Upper lobe of right lung (tissue), 1 donor: ENCODE measurements around the gene HTRA3. TPM values are rescaled to one million over a fixed set of nuclear protein-coding genes. Genes with fewer than 3 reads are reported as not detected.

Experiments used
- ATAC-seq: fragments of 200-7000 bp; cut with Tn5 transposase; one replicate; pipeline ENCODE4 v1.9.1; 2020; ENCODE audit warnings: mild to moderate bottlenecking, moderate library complexity
- DNase-seq: peaks from one replicate; pipeline ENCODE4 v3.0.0-alpha.2; 2020
- H3K27ac ChIP-seq: fragments of 200-600 bp; one replicate; pipeline ENCODE4 v1.8.0; 2022
- H3K27me3 ChIP-seq: fragments of 200-600 bp; one replicate; pipeline ENCODE4 v1.8.0; 2022; ENCODE audit warnings: mild to moderate bottlenecking
- H3K36me3 ChIP-seq: fragments of 200-600 bp; one replicate; pipeline ENCODE4 v1.8.0; 2022
- H3K4me1 ChIP-seq: fragments of 200-600 bp; one replicate; pipeline ENCODE4 v1.8.0; 2022
- H3K4me3 ChIP-seq: fragments of 200-600 bp; one replicate; pipeline ENCODE4 v1.8.0; 2022; ENCODE audit warnings: mild to moderate bottlenecking
- H3K9me3 ChIP-seq: fragments of 200-600 bp; one replicate; pipeline ENCODE4 v1.8.0; 2022
- CTCF ChIP-seq: fragments of 200-600 bp; IDR thresholded peaks from one replicate; pipeline ENCODE4 v1.8.0; 2022; ENCODE audit warnings: antibody characterized with exemption
- intact Hi-C: fragments of 100-400 bp; cut with DNase I; formaldehyde crosslinking; loops from one replicate; pipeline ENCODE4 v1.11.0; 2022
- total RNA-seq: library from RNA; stranded (reverse); fragmentation: NEBNext Ultra II Directional; extraction: Animal tissue kit (Norgen Biotek cat#: 25700); gene quantifications from one replicate; pipeline ENCODE4 v1.2.1, GENCODE V29; 2021
- donor health status: DM: no; HTN: yes; CAD: no; lungs with severe emphysema.

Gene HTRA3
- total RNA-seq, 1 donor from 2014 or later, result 25.0 TPM

GRCh38 chr4:8228319-8229250, 41.0 kb upstream of the HTRA3 start:
- peak; percentile 87 for ATAC-seq
- H3K4me3 ChIP-seq, result no peak overlapping the region
- no peak overlapping the region for H3K27ac ChIP-seq
- H3K27me3 ChIP-seq, result no peaks in the 10 kb centered on the region
- peak; percentile 92 for DNase-seq
- H3K9me3 ChIP-seq, result no peaks in the 10 kb centered on the region
- peaks cover 17% of the 10 kb centered on the region for H3K4me1 ChIP-seq
- peaks cover 32% of the 10 kb centered on the region for H3K36me3 ChIP-seq
- TF ChIP-seq CTCF, result peak; percentile 8
- intact Hi-C loops, result no loop called here

DNA sequence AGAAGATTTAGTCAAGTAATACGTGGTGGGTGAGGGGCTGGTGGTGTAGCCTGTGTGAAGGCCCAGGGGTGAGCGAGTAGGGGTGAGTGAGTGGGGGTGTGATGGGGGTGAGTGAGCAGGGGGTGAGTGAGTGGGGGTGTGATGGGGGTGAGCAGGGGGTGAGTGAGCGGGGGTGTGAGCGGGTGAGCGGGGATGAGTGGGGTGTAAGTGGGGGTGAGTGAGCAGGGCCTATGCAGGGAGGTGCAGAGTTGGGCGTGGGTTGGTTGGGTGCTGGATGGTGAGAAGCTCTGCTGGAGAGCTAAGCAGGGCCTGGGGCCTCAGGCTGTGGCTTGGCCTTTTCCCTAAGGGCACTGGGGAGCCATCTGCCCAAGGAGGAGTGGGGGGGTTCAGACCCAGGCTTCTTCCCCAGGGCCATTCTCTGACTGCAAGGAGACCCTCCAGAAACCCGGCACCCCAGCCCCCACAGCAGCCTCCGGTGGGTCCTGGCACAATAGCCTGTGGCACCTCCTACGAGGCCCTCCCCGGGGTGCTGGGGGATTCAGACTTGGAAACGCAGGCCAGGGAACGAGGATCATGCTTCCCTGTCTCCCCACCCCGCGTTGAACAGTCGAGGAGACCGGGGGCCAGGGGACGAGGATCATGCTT, 40.1 kb upstream of the HTRA3 start:
- peaks cover 17% of the 10 kb centered on the region for H3K4me1 ChIP-seq
- intact Hi-C loops, result no loop called here
- H3K27ac ChIP-seq, result no peak overlapping the region
- no peak for TF ChIP-seq CTCF
- DNase-seq, result no peak
- no peak for ATAC-seq
- H3K9me3 ChIP-seq, result no peaks in the 10 kb centered on the region
- no peak overlapping the region for H3K4me3 ChIP-seq
- H3K36me3 ChIP-seq, result peaks cover 33% of the 10 kb centered on the region
- H3K27me3 ChIP-seq, result no peaks in the 10 kb centered on the region

DNA sequence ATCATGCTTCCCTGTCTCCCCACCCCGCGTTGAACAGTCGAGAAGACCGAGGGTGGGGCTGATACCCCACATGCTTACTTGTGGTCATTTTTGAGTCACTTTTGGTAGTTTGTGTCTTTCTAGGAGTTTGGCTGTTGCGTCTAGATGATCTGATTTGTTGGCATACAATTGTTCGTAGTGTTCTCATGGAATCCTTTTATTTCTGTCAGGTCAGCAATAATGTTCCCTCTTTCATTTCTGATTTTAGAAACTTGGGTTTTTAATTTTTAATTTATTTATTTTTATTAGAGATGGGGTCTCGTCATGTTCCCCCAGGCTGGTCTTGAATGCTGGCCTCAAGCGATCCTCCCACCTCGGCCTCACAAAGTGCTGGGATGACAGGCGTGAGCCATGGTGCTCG, 39.5 kb upstream of the HTRA3 start:
- intact Hi-C loops, result no loop called here
- no peak overlapping the region for H3K27ac ChIP-seq
- H3K9me3 ChIP-seq, result no peaks in the 10 kb centered on the region
- peaks cover 33% of the 10 kb centered on the region for H3K36me3 ChIP-seq
- ATAC-seq (no peak), DNase-seq (no peak)
- H3K4me1 ChIP-seq, result peaks cover 17% of the 10 kb centered on the region
- TF ChIP-seq CTCF, result no peak
- H3K4me3 ChIP-seq, result no peak overlapping the region
- H3K27me3 ChIP-seq, result no peaks in the 10 kb centered on the region

DNA sequence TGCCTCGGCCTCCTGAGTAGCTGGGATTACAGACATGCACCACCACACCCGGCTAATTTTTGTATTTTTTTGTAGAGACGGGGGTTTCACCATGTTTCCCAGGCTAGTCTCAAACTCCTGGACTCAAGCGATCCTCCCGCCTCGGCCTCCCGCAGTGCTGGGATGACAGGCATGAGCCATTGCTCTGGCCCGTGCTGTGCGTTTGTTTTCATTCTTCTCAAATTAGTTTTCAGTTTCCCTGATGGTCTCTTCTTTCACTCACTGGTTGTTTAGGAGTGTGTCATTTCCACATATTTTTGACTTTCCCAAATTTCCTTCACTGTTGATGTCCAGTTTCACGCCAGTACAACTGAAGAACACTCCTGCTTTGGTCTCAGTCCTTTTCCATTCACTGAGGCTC, 38.7 kb upstream of the HTRA3 start:
- ATAC-seq, result no peak
- no peak for DNase-seq
- no peak for TF ChIP-seq CTCF
- Histone ChIP-seq H3K27ac (no peak overlapping the region), H3K4me1 (peaks cover 17% of the 10 kb centered on the region), H3K27me3 (no peaks in the 10 kb centered on the region), H3K36me3 (peaks cover 42% of the 10 kb centered on the region), H3K4me3 (no peak overlapping the region), H3K9me3 (no peaks in the 10 kb centered on the region)
- intact Hi-C loops, result no loop called here

DNA sequence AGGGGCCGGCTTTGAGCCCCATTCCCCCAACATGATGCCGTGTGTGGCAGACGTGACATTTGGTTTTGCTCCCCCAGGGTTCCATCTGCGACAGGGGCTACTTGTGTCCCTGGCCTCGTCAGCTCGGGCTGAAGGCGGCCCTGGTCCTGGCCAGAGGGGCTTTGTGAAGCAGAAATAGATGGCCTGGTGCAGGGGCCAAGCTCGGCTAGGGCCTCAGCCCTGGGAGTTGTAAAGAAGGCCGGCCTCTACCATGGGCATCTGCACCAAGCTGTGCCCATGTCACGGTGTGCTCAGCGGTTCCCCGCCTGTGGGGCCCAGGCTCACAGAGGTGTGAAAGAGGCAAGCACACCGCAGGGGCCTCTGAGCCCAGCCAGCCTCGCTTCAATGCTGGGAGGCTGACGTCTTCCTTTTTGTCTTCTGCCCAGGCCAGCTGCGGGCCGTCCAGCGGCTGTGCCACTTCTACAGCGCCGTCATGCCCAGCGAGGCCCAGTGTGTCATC, 38.0 kb upstream of the HTRA3 start:
- TF ChIP-seq CTCF, result no peak
- no peaks in the 10 kb centered on the region for H3K27me3 ChIP-seq
- DNase-seq, result no peak
- no peak overlapping the region for H3K27ac ChIP-seq
- peaks cover 49% of the 10 kb centered on the region for H3K36me3 ChIP-seq
- ATAC-seq, result no peak
- H3K9me3 ChIP-seq, result no peaks in the 10 kb centered on the region
- intact Hi-C loops, result no loop called here
- H3K4me3 ChIP-seq, result no peak overlapping the region
- H3K4me1 ChIP-seq, result peaks cover 17% of the 10 kb centered on the region
